ENCODE measurements around the gene MSMO1. TPM values are rescaled to one million over a fixed set of nuclear protein-coding genes. Genes with fewer than 3 reads are reported as not detected.

The MSMO1 gene
- total and polyA plus RNA-seq, 10 donors, result 11.0 to 27.4 (median 17.7) TPM

DNA sequence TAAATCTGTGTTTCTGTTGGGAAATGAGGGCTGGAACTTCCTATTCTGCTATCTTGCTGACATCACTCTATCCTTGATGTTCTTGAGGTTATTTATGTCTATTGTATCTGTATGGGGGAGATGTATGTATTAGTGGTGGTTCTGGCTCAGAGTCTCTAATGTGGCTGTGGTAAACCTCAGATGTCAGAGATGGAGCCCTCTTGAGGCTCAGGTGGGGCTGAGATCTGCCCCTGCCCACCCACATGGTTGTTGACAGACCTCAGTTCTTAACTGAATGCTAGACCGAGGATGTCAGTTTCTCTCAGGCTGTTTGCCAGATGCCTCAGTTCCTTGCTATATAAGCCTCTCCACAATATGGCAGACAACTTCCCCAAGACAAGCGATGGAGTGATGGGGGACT lies 48.0 kb downstream of the MSMO1 start:
- H3K27ac ChIP-seq, result no peak overlapping the region
- intact Hi-C loops (cut with DNase I; ENCODE audit: low total_unique reads), result no loop called here
- H3K27me3 ChIP-seq (replicated peaks in 1 of 7), result peaks cover 0 to 58% (median 32%) of the 10 kb centered on the region in 7 donors
- no peaks in the 10 kb centered on the region for H3K36me3 ChIP-seq
- DNase-seq, result no peak
- peaks cover 0 to 14% (median 12%) of the 10 kb centered on the region in 6 donors for H3K4me1 ChIP-seq
- H3K4me3 ChIP-seq, result no peak overlapping the region
- peaks cover 0 to 9% (median 0%) of the 10 kb centered on the region in 8 donors for H3K9me3 ChIP-seq
- 77 to 85% (median 83%) methylated on average over 2 of the region's 2 CpGs for WGBS, 5 donors
- TF ChIP-seq, protein P1, sequence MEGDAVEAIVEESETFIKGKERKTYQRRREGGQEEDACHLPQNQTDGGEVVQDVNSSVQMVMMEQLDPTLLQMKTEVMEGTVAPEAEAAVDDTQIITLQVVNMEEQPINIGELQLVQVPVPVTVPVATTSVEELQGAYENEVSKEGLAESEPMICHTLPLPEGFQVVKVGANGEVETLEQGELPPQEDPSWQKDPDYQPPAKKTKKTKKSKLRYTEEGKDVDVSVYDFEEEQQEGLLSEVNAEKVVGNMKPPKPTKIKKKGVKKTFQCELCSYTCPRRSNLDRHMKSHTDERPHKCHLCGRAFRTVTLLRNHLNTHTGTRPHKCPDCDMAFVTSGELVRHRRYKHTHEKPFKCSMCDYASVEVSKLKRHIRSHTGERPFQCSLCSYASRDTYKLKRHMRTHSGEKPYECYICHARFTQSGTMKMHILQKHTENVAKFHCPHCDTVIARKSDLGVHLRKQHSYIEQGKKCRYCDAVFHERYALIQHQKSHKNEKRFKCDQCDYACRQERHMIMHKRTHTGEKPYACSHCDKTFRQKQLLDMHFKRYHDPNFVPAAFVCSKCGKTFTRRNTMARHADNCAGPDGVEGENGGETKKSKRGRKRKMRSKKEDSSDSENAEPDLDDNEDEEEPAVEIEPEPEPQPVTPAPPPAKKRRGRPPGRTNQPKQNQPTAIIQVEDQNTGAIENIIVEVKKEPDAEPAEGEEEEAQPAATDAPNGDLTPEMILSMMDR (IDR thresholded peaks at IDR 0.05 in 8 of 11, conservative IDR thresholded peaks at IDR 0.05 in 3 of 11), result no peak
- TF ChIP-seq POLR2AphosphoS5 (IDR thresholded peaks at IDR 0.05), result no peak
- TF ChIP-seq POLR2A (IDR thresholded peaks at IDR 0.05), result no peak

DNA sequence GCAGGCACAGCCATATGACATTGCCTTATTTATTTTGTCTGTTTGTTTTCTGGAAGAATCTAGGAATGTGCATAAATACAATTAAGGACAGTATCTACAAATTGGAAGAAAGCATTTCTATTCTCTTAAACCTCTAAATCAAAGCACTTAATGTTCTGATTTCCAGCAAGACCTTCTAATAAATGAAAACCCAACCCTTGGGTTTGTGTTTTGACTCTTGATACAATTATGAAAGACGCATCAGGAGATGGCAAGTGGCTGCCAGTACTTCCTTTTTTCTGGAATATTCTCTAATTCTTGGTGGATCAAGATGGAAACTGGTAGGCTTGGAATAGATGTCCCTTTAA lies 50.9 kb downstream of the MSMO1 start:
- peaks cover 0 to 14% (median 12%) of the 10 kb centered on the region in 6 donors for H3K4me1 ChIP-seq
- H3K27me3 ChIP-seq (replicated peaks in 1 of 7), result peaks cover 0 to 58% (median 33%) of the 10 kb centered on the region in 7 donors
- intact Hi-C loops (cut with DNase I; ENCODE audit: low total_unique reads), result no loop called here
- WGBS, 5 donors, result 46 to 74% (median 65%) methylated on average over 1 of the region's 1 CpG
- TF ChIP-seq POLR2A (IDR thresholded peaks at IDR 0.05), result no peak
- no peak for TF ChIP-seq POLR2AphosphoS5 (IDR thresholded peaks at IDR 0.05)
- TF ChIP-seq, protein P1 (IDR thresholded peaks at IDR 0.05 in 8 of 11, conservative IDR thresholded peaks at IDR 0.05 in 3 of 11), result no peak
- H3K9me3 ChIP-seq, result peaks cover 0 to 9% (median 0%) of the 10 kb centered on the region in 8 donors
- peak overlapping the region in 2 of 8 donors; percentile 19 to 26 for H3K27ac ChIP-seq
- H3K36me3 ChIP-seq, result no peaks in the 10 kb centered on the region
- peak overlapping the region; percentile 25 to 70 (median 41) for H3K4me3 ChIP-seq
- DNase-seq, result no peak

DNA sequence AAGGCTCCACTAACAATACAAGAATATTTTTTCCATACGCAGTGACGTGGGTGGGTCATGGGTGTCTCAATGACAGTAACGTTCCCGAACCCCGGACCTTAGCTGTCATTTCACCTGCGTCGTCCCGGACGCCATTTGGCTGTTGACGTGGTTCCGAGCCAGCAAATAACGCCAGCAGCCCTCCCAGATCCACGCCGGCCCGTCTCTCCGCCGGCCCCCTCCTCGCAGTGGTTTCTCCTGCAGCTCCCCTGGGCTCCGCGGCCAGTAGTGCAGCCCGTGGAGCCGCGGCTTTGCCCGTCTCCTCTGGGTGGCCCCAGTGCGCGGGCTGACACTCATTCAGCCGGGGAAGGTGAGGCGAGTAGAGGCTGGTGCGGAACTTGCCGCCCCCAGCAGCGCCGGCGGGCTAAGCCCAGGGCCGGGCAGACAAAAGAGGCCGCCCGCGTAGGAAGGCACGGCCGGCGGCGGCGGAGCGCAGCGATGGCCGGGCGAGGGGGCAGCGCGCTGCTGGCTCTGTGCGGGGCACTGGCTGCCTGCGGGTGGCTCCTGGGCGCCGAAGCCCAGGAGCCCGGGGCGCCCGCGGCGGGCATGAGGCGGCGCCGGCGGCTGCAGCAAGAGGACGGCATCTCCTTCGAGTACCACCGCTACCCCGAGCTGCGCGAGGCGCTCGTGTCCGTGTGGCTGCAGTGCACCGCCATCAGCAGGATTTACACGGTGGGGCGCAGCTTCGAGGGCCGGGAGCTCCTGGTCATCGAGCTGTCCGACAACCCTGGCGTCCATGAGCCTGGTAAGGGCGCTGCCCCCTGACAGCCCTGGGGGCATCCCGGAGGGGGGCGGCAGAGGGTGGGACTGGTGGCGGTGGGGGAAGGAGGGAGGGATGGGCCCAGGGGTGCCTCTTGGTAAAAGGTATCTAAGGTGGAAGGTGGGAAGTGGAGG lies 51.5 kb downstream of the MSMO1 start, which contains the start of gene CPE:
CPE (plus strand) TSS at position 264 of the 933 bp plus-strand sequence; CDS start at position 478, 214 bp downstream.
- Histone ChIP-seq H3K4me1 (peaks cover 0 to 14% (median 12%) of the 10 kb centered on the region in 6 donors), H3K9me3 (peaks cover 0 to 6% (median 0%) of the 10 kb centered on the region in 8 donors), H3K27ac (peak within 1 kb of the TSS in 2 of 8 donors; percentile 19 to 26), H3K4me3 (peak within 1 kb of the TSS; percentile 25 to 70 (median 41)), H3K27me3 (replicated peaks in 1 of 7) (peaks cover 0 to 58% (median 33%) of the 10 kb centered on the region in 7 donors), H3K36me3 (no peaks in the 10 kb centered on the region)
- intact Hi-C loops (cut with DNase I; ENCODE audit: low total_unique reads), result no loop called here
- TF ChIP-seq POLR2AphosphoS5 (IDR thresholded peaks at IDR 0.05), result peak; percentile 45 to 79 (median 74)
- no peak for TF ChIP-seq POLR2A (IDR thresholded peaks at IDR 0.05)
- TF ChIP-seq, protein P1 (IDR thresholded peaks at IDR 0.05 in 8 of 11, conservative IDR thresholded peaks at IDR 0.05 in 3 of 11), result peak in 7 of 11 experiments; percentile 14 to 52 (median 38)
- DNase-seq, result peak; percentile 85
- WGBS, 5 donors, result 1 to 3% (median 2%) methylated on average over 32 to 82 of the region's 82 CpGs

DNA sequence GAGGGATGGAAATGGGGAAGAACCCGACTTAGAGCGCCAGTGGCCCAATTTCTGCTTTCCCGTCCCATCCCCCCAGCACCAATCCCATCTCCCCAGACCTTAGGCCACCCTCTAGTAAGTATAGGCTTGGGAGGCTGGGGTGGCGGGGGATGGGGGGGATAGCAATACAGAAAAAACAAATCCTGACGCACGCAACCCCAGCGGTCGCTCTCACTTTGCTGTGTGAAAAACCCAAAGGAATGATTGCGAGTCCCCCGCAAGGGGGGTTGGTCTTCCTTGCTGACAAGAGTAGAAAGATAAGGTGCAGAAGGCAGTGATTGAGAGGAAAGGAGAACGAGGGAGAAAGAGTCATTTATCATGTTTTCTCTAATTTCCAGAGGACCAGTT lies 52.2 kb downstream of the MSMO1 start:
- DNase-seq, result no peak
- H3K4me1 ChIP-seq, result peaks cover 0 to 14% (median 12%) of the 10 kb centered on the region in 6 donors
- no peaks in the 10 kb centered on the region for H3K9me3 ChIP-seq
- peaks cover 0 to 57% (median 33%) of the 10 kb centered on the region in 7 donors for H3K27me3 ChIP-seq (replicated peaks in 1 of 7)
- no peak overlapping the region for H3K27ac ChIP-seq
- TF ChIP-seq, protein P1 (IDR thresholded peaks at IDR 0.05 in 8 of 11, conservative IDR thresholded peaks at IDR 0.05 in 3 of 11), result no peak
- TF ChIP-seq POLR2A (IDR thresholded peaks at IDR 0.05) (no peak), POLR2AphosphoS5 (IDR thresholded peaks at IDR 0.05) (no peak)
- intact Hi-C loops (cut with DNase I; ENCODE audit: low total_unique reads), result no loop called here
- no peaks in the 10 kb centered on the region for H3K36me3 ChIP-seq
- 73 to 86% (median 80%) methylated on average over 11 of the region's 11 CpGs for WGBS, 5 donors
- H3K4me3 ChIP-seq, result peak overlapping the region in 5 of 8 donors; percentile 25 to 70 (median 44)

All from spleen (tissue), 11 donors.